SK-N-MC (cell line): ENCODE data around the gene TIGIT.

Source experiments
- EZH2 ChIP-seq: fragments of 200-600 bp; sonication (generic); IDR thresholded peaks from one replicate; pipeline ENCODE4 v1.6.1; 2017; ENCODE audit warnings: antibody characterized with exemption
- FOXP2 ChIP-seq: optimal IDR thresholded peaks from 2 replicates; pipeline ENCODE3; 2011; ENCODE audit warnings: mild to moderate bottlenecking, moderate library complexity; ENCODE audit not compliant: insufficient read depth; ENCODE audit errors: extremely low read length, control extremely low read depth
- POLR2AphosphoS5 ChIP-seq: IDR thresholded peaks from 2 replicates; pipeline ENCODE4 v1.6.1; 2012; ENCODE audit warnings: mild to moderate bottlenecking, low read depth, low read length, borderline replicate concordance

GRCh38 chr3:114336857-114337256 is 43.0 kb downstream of the TIGIT start:
- no peak for TF ChIP-seq EZH2
- no peak for TF ChIP-seq POLR2AphosphoS5
- no peak for TF ChIP-seq FOXP2
